ENCODE results near the gene VSIG4.

Gene VSIG4

DNA sequence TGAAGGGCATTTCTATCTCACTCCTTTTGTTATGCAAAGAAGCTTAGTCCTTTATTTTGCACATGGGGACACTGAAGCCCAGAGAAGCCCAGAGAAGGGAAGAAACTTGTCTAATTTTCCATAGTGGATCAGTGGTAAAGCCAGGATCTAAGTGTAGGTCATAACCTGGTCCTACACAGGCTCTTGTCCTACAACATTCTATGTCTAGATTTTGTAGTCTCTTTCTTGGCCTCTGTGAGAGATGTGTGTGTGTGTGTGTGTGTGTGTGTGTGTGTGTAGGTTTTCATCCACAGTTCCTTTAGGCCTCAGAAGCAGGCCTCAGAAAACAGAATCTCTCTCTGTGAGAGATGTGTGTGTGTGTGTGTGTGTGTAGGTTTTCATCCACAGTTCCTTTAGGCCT, 38.3 kb downstream of the VSIG4 start:
- Histone ChIP-seq H3K36me3 (replicated peaks in 1 of 2; ENCODE audit: control insufficient read depth in 2 of 2, insufficient read depth in 2 of 2, low read length in 2 of 2) (no peaks in the 10 kb centered on the region), H4K8ac (ENCODE audit: low read depth, low read length) (no peak overlapping the region), H3K27me3 (ENCODE audit: control insufficient read depth in 3 of 3, insufficient read depth in 3 of 3, low read depth in 1 of 3, low read length in 3 of 3) (no peaks in the 10 kb centered on the region), H2BK120ac (ENCODE audit: low read depth, low read length) (no peak overlapping the region), H3K4me3 (ENCODE audit: low read length in 2 of 2) (no peak overlapping the region), H3K14ac (ENCODE audit: low read length) (no peak overlapping the region), H3K9me3 (replicated peaks in 1 of 2; ENCODE audit: control insufficient read depth in 2 of 2, insufficient read depth in 1 of 2, low read depth in 1 of 2, low read length in 2 of 2) (no peaks in the 10 kb centered on the region), H3K23ac (ENCODE audit: low read depth, low read length, poor library complexity) (no peak overlapping the region), H3K27ac (replicated peaks; ENCODE audit: low read length) (no peak overlapping the region), H2AFZ (ENCODE audit: low read length) (no peak overlapping the region), H3K79me1 (ENCODE audit: low read depth, low read length) (no peaks in the 10 kb centered on the region), H3K4ac (ENCODE audit: low read length) (no peak overlapping the region), H3K4me2 (ENCODE audit: insufficient read depth, low read length, poor library complexity, severe bottlenecking) (no peak overlapping the region), H2BK5ac (ENCODE audit: low read length) (no peak overlapping the region), H3K4me1 (ENCODE audit: control insufficient read depth in 2 of 2, insufficient read depth in 1 of 2, low read depth in 1 of 2, low read length in 2 of 2) (no peaks in the 10 kb centered on the region), H2BK15ac (ENCODE audit: low read length) (no peak overlapping the region), H4K91ac (ENCODE audit: low read depth, low read length, poor library complexity) (no peak overlapping the region), H2BK12ac (ENCODE audit: low read length) (no peak overlapping the region), H2AK5ac (ENCODE audit: low read depth, low read length) (no peak overlapping the region), H3K18ac (ENCODE audit: low read length) (no peak overlapping the region), H3K9ac (ENCODE audit: low read depth, low read length, poor library complexity) (no peak overlapping the region)
- DNase-seq (ENCODE audit: low spot score) = no peak

DNA sequence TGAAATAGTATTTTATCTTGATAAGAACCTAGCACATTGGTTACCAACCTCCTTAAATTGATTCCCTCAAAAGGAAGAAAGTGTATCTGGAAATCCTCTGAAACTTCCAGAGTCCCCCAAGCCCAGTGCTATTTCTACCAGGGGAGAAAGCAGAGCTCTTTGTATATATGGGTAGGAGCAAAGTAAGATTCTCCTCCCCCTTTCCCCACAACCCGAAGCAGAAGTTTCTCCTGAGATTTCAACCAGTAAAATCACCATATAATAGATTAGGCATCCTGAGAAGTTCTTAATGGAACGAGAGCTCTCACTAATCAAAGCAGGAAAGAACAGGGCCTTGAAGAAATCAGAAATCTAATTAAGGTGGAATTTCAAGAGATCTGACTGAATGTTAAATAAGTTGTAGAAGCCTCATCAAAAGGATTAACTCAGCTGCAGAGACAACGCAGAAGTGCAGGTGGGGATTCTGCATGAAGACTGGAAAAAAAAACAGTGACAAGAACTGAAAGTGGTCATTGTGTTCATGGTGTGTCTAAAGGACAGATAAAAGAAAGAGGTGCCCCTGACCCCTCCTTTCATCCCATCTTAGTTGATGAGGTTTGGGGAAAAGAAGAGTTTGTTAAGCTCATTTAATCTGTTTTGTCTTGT, 39.1 kb downstream of the VSIG4 start:
- Histone ChIP-seq H2AK5ac (ENCODE audit: low read depth, low read length) (no peak overlapping the region), H3K27me3 (ENCODE audit: control insufficient read depth in 3 of 3, insufficient read depth in 3 of 3, low read depth in 1 of 3, low read length in 3 of 3) (no peaks in the 10 kb centered on the region), H3K9me3 (replicated peaks in 1 of 2; ENCODE audit: control insufficient read depth in 2 of 2, insufficient read depth in 1 of 2, low read depth in 1 of 2, low read length in 2 of 2) (no peaks in the 10 kb centered on the region), H3K4ac (ENCODE audit: low read length) (no peak overlapping the region), H3K4me1 (ENCODE audit: control insufficient read depth in 2 of 2, insufficient read depth in 1 of 2, low read depth in 1 of 2, low read length in 2 of 2) (no peaks in the 10 kb centered on the region), H3K14ac (ENCODE audit: low read length) (no peak overlapping the region), H2AFZ (ENCODE audit: low read length) (no peak overlapping the region), H2BK15ac (ENCODE audit: low read length) (no peak overlapping the region), H3K27ac (replicated peaks; ENCODE audit: low read length) (no peak overlapping the region), H3K9ac (ENCODE audit: low read depth, low read length, poor library complexity) (no peak overlapping the region), H3K4me2 (ENCODE audit: insufficient read depth, low read length, poor library complexity, severe bottlenecking) (no peak overlapping the region), H4K91ac (ENCODE audit: low read depth, low read length, poor library complexity) (no peak overlapping the region), H3K4me3 (ENCODE audit: low read length in 2 of 2) (no peak overlapping the region), H3K18ac (ENCODE audit: low read length) (no peak overlapping the region), H2BK5ac (ENCODE audit: low read length) (no peak overlapping the region), H4K8ac (ENCODE audit: low read depth, low read length) (no peak overlapping the region), H3K79me1 (ENCODE audit: low read depth, low read length) (no peaks in the 10 kb centered on the region), H2BK120ac (ENCODE audit: low read depth, low read length) (no peak overlapping the region), H2BK12ac (ENCODE audit: low read length) (no peak overlapping the region), H3K36me3 (replicated peaks in 1 of 2; ENCODE audit: control insufficient read depth in 2 of 2, insufficient read depth in 2 of 2, low read length in 2 of 2) (no peaks in the 10 kb centered on the region), H3K23ac (ENCODE audit: low read depth, low read length, poor library complexity) (no peak overlapping the region)
- WGBS, 2 donors (ENCODE audit: extremely low coverage in 2 of 2, insufficient read length in 2 of 2, insufficient replicate concordance in 1 of 2) = no CpG with 5 or more reads among the region's 3 CpGs
- DNase-seq (ENCODE audit: low spot score) = no peak

DNA sequence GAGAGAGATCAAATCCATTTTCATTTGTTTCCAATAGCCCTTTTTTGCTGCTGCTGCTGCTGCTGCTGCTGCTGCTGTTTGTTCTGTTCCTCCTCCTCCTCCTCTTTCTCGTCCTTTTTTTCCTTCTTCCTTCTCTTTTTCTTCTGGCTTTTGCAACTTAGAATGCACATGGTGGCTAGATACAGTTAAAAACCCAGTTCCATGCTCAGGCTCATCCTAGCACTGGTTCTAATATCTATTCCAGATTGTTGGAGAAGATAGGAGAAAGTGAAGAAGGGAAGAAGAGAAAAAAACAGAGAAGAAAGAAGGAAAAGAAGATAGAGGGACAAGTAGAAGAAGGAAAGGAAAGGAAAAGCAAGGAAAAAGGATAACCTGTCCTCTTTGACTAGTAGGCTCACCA, 39.7 kb downstream of the VSIG4 start:
- H3K9ac ChIP-seq (ENCODE audit: low read depth, low read length, poor library complexity) = no peak overlapping the region
- no peak overlapping the region for H3K23ac ChIP-seq (ENCODE audit: low read depth, low read length, poor library complexity)
- H4K91ac ChIP-seq (ENCODE audit: low read depth, low read length, poor library complexity) = no peak overlapping the region
- DNase-seq (ENCODE audit: low spot score) = no peak
- no peak overlapping the region for H2BK15ac ChIP-seq (ENCODE audit: low read length)
- no peak overlapping the region for H2BK120ac ChIP-seq (ENCODE audit: low read depth, low read length)
- H2BK5ac ChIP-seq (ENCODE audit: low read length) = no peak overlapping the region
- no peak overlapping the region for H3K18ac ChIP-seq (ENCODE audit: low read length)
- no peaks in the 10 kb centered on the region for H3K27me3 ChIP-seq (ENCODE audit: control insufficient read depth in 3 of 3, insufficient read depth in 3 of 3, low read depth in 1 of 3, low read length in 3 of 3)
- no CpG with 5 or more reads among the region's 1 CpG for WGBS, 2 donors (ENCODE audit: extremely low coverage in 2 of 2, insufficient read length in 2 of 2, insufficient replicate concordance in 1 of 2)
- H3K4me3 ChIP-seq (ENCODE audit: low read length in 2 of 2) = no peak overlapping the region
- no peaks in the 10 kb centered on the region for H3K79me1 ChIP-seq (ENCODE audit: low read depth, low read length)
- no peak overlapping the region for H2AFZ ChIP-seq (ENCODE audit: low read length)
- no peak overlapping the region for H2BK12ac ChIP-seq (ENCODE audit: low read length)
- H3K27ac ChIP-seq (replicated peaks; ENCODE audit: low read length) = no peak overlapping the region
- no peaks in the 10 kb centered on the region for H3K9me3 ChIP-seq (replicated peaks in 1 of 2; ENCODE audit: control insufficient read depth in 2 of 2, insufficient read depth in 1 of 2, low read depth in 1 of 2, low read length in 2 of 2)
- H3K4me1 ChIP-seq (ENCODE audit: control insufficient read depth in 2 of 2, insufficient read depth in 1 of 2, low read depth in 1 of 2, low read length in 2 of 2) = no peaks in the 10 kb centered on the region
- no peak overlapping the region for H2AK5ac ChIP-seq (ENCODE audit: low read depth, low read length)
- H3K4me2 ChIP-seq (ENCODE audit: insufficient read depth, low read length, poor library complexity, severe bottlenecking) = no peak overlapping the region
- no peak overlapping the region for H3K14ac ChIP-seq (ENCODE audit: low read length)
- no peaks in the 10 kb centered on the region for H3K36me3 ChIP-seq (replicated peaks in 1 of 2; ENCODE audit: control insufficient read depth in 2 of 2, insufficient read depth in 2 of 2, low read length in 2 of 2)
- H4K8ac ChIP-seq (ENCODE audit: low read depth, low read length) = no peak overlapping the region
- H3K4ac ChIP-seq (ENCODE audit: low read length) = no peak overlapping the region

DNA sequence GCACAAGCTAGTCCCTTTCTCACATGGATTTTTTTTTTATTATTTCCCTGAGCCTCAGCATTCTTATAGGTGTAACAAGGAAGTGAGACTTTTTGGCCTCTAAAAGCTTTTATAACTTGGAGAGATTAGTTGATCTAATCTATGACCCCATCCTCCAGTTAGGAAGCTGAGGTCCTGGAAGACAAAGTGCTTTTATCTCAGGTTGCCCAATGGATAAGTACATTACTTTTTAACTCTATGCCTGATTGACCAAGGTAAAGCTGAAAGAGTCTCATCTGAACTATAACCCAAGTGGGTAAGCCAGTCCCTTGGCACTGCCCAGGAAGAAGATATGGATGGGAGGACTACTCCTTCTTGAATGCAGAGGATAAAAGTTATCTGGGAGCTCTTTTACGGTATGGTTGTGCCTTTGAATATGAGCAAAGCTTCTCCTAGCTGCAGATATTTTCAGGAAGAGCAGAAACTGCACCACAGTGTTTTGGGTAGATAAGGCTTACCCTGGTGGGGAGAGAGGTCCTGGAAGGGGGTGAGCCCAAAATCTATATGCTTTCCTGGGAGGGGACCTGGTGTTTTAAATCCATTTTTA, 40.2 kb downstream of the VSIG4 start:
- Histone ChIP-seq H3K36me3 (replicated peaks in 1 of 2; ENCODE audit: control insufficient read depth in 2 of 2, insufficient read depth in 2 of 2, low read length in 2 of 2) (no peaks in the 10 kb centered on the region), H2BK12ac (ENCODE audit: low read length) (no peak overlapping the region), H3K27ac (replicated peaks; ENCODE audit: low read length) (no peak overlapping the region), H3K14ac (ENCODE audit: low read length) (no peak overlapping the region), H3K79me1 (ENCODE audit: low read depth, low read length) (no peaks in the 10 kb centered on the region), H3K4ac (ENCODE audit: low read length) (no peak overlapping the region), H3K9ac (ENCODE audit: low read depth, low read length, poor library complexity) (no peak overlapping the region), H3K4me3 (ENCODE audit: low read length in 2 of 2) (no peak overlapping the region), H3K9me3 (replicated peaks in 1 of 2; ENCODE audit: control insufficient read depth in 2 of 2, insufficient read depth in 1 of 2, low read depth in 1 of 2, low read length in 2 of 2) (no peaks in the 10 kb centered on the region), H2BK15ac (ENCODE audit: low read length) (no peak overlapping the region), H2AFZ (ENCODE audit: low read length) (no peak overlapping the region), H2AK5ac (ENCODE audit: low read depth, low read length) (no peak overlapping the region), H4K8ac (ENCODE audit: low read depth, low read length) (no peak overlapping the region), H3K27me3 (ENCODE audit: control insufficient read depth in 3 of 3, insufficient read depth in 3 of 3, low read depth in 1 of 3, low read length in 3 of 3) (no peaks in the 10 kb centered on the region), H3K4me2 (ENCODE audit: insufficient read depth, low read length, poor library complexity, severe bottlenecking) (no peak overlapping the region), H3K4me1 (ENCODE audit: control insufficient read depth in 2 of 2, insufficient read depth in 1 of 2, low read depth in 1 of 2, low read length in 2 of 2) (no peaks in the 10 kb centered on the region), H2BK5ac (ENCODE audit: low read length) (no peak overlapping the region), H4K91ac (ENCODE audit: low read depth, low read length, poor library complexity) (no peak overlapping the region), H3K18ac (ENCODE audit: low read length) (no peak overlapping the region), H2BK120ac (ENCODE audit: low read depth, low read length) (no peak overlapping the region), H3K23ac (ENCODE audit: low read depth, low read length, poor library complexity) (no peak overlapping the region)
- no peak for DNase-seq (ENCODE audit: low spot score)
- WGBS, 2 donors (ENCODE audit: extremely low coverage in 2 of 2, insufficient read length in 2 of 2, insufficient replicate concordance in 1 of 2) = no CpG with 5 or more reads among the region's 1 CpG

All from neuronal stem cell (in vitro differentiated cells).